GM23248 (cell line): ENCODE data around the gene SEC31A. TPM values are rescaled to one million over a fixed set of nuclear protein-coding genes. Genes with fewer than 3 reads are reported as not detected.

Source experiments
- DNase-seq: peaks from one replicate; pipeline ENCODE4 v3.0.0-alpha.2; 2015
- H2AFZ ChIP-seq: fragments of 200-600 bp; sonication (generic); 2 replicates; pipeline ENCODE4 v1.6.1; 2016; ENCODE audit warnings: antibody characterized with exemption
- H3F3A ChIP-seq: fragments of 200-600 bp; sonication (generic); 2 replicates; pipeline ENCODE4 v1.6.1; 2016; ENCODE audit warnings: mild to moderate bottlenecking, antibody characterized with exemption, mixed run types; ENCODE audit not compliant: insufficient read depth
- H3K27ac ChIP-seq: fragments of 200-600 bp; sonication (generic); 2 replicates; pipeline ENCODE4 v1.5.1; 2016; ENCODE audit warnings: mild to moderate bottlenecking
- H3K27me3 ChIP-seq: fragments of 200-600 bp; sonication (generic); replicated peaks from 2 replicates; pipeline ENCODE4 v1.6.1; 2016; ENCODE audit warnings: mild to moderate bottlenecking; ENCODE audit not compliant: insufficient read depth
- H3K36me3 ChIP-seq: fragments of 200-600 bp; sonication (generic); 2 replicates; pipeline ENCODE4 v1.6.1; 2016; ENCODE audit warnings: low read depth, mild to moderate bottlenecking
- H3K4me1 ChIP-seq: fragments of 200-600 bp; sonication (generic); 2 replicates; pipeline ENCODE4 v1.6.1; 2016; ENCODE audit warnings: mild to moderate bottlenecking; ENCODE audit not compliant: insufficient read depth
- H3K4me2 ChIP-seq: fragments of 200-600 bp; sonication (generic); one replicate; pipeline ENCODE4 v1.6.1; 2016; ENCODE audit warnings: mild to moderate bottlenecking; ENCODE audit not compliant: unreplicated experiment
- H3K4me3 ChIP-seq: fragments of 200-600 bp; sonication (generic); 2 replicates; pipeline ENCODE4 v1.5.1; 2016; ENCODE audit warnings: mild to moderate bottlenecking
- H3K79me2 ChIP-seq: fragments of 200-600 bp; sonication (generic); 2 replicates; pipeline ENCODE4 v1.6.1; 2016; ENCODE audit warnings: mild to moderate bottlenecking; ENCODE audit not compliant: insufficient read depth
- H3K9ac ChIP-seq: fragments of 200-600 bp; sonication (generic); 2 replicates; pipeline ENCODE4 v1.6.1; 2016; ENCODE audit warnings: mild to moderate bottlenecking
- H3K9me2 ChIP-seq: fragments of 200-600 bp; sonication (generic); 2 replicates; pipeline ENCODE4 v1.6.1; 2016; ENCODE audit warnings: mixed run types, mild to moderate bottlenecking, moderate library complexity; ENCODE audit not compliant: insufficient read depth
- H3K9me3 ChIP-seq: fragments of 200-600 bp; sonication (generic); one replicate; pipeline ENCODE4 v1.6.1; 2017; ENCODE audit warnings: low read depth
- H4K20me1 ChIP-seq: fragments of 200-600 bp; sonication (generic); 2 replicates; pipeline ENCODE4 v1.6.0; 2016; ENCODE audit not compliant: insufficient read depth
- EZH2 ChIP-seq: fragments of 200-600 bp; sonication (generic); IDR thresholded peaks from 2 replicates; pipeline ENCODE4 v1.6.1; 2018; ENCODE audit warnings: antibody characterized with exemption, mild to moderate bottlenecking; ENCODE audit not compliant: insufficient read depth, poor library complexity, severe bottlenecking
- EZH2phosphoT487 ChIP-seq: fragments of 200-600 bp; sonication (generic); IDR thresholded peaks from 2 replicates; pipeline ENCODE4 v1.6.1; 2018; ENCODE audit warnings: antibody characterized with exemption, moderate library complexity, mild to moderate bottlenecking, low read depth; ENCODE audit not compliant: insufficient read depth
- WGBS, 2 experiments: methylation state at CpG; one replicate each; pipeline ENCODE4 v1.1.6; 2015 to 2017; ENCODE audit warnings: low lambda C conversion rate in 2 of 2, low coverage in 1 of 2; ENCODE audit errors: missing lambda C conversion rate in 2 of 2; 5-methylcytosine and 5-hydroxymethylcytosine counted together
- in situ Hi-C: fragments of 300-500 bp; cut with MboI; formaldehyde crosslinking; loops from 2 replicates; pipeline ENCODE4 v1.15.0; 2020
- polyA plus RNA-seq: library from polyadenylated mRNA; unstranded; fragments of >200 nt; fragmentation: Nextera tagmentation; extraction: Ambion mirVana; gene quantifications from 2 replicates; pipeline ENCODE4 v1.2.1, GENCODE V29; 2016
- total RNA-seq: library from RNA; depleted of rRNA; stranded (reverse); fragments of >200 nt; shearing (Covaris generic); gene quantifications from 2 replicates; pipeline ENCODE4 v1.2.3, GENCODE V29; 2014

SEC31A gene
- total and polyA plus RNA-seq, 2 experiments from 2014 or later, result 308 to 315 TPM

- Histone ChIP-seq H3K36me3 (no peaks in the 10 kb centered on the region), H3F3A (peaks cover 18% of the 10 kb centered on the region), H3K4me3 (peak within 1 kb of the TSS; percentile 83), H3K4me1 (peaks cover 17% of the 10 kb centered on the region), H3K27me3 (no peaks in the 10 kb centered on the region), H3K27ac (no peak within 1 kb of the TSS), H3K9ac (peak within 1 kb of the TSS; percentile 73), H3K79me2 (peaks cover 40% of the 10 kb centered on the region), H3K4me2 (peak within 1 kb of the TSS; percentile 82), H4K20me1 (no peaks in the 10 kb centered on the region), H3K9me3 (no peaks in the 10 kb centered on the region), H3K9me2 (no peaks in the 10 kb centered on the region), H2AFZ (peak within 1 kb of the TSS; percentile 77)
- in situ Hi-C loops, result no loop called here
- 1 to 2% methylated on average over 63 to 94 of the region's 94 CpGs for WGBS, 2 experiments
- no peak for TF ChIP-seq EZH2
- DNase-seq, result peak; percentile 96
These were observed 92.6 kb downstream of the SEC31A start, which contains the start of gene SCD5 for GRCh38 chr4:82798168-82799005. TSS of gene SCD5 (minus strand) at chr4:82798796. CDS start at chr4:82798537, 259 bp downstream.

GRCh38 chr4:82797405-82798111, 93.4 kb downstream of the SEC31A start:
- peaks cover 43% of the 10 kb centered on the region for H3K79me2 ChIP-seq
- peak; percentile 64 for DNase-seq
- no peak overlapping the region for H3K27ac ChIP-seq
- H3K27me3 ChIP-seq, result no peaks in the 10 kb centered on the region
- TF ChIP-seq EZH2phosphoT487 (no peak), EZH2 (no peak)
- no peaks in the 10 kb centered on the region for H3K9me2 ChIP-seq
- H3F3A ChIP-seq, result peaks cover 26% of the 10 kb centered on the region
- H3K36me3 ChIP-seq, result no peaks in the 10 kb centered on the region
- H3K4me1 ChIP-seq, result peaks cover 25% of the 10 kb centered on the region
- peak overlapping the region; percentile 36; the same call in 1 of the 2 replicates for H3K9ac ChIP-seq
- H3K4me2 ChIP-seq, result peak overlapping the region; percentile 82
- peak overlapping the region; percentile 55 for H2AFZ ChIP-seq
- WGBS, 2 experiments, result 5 to 6% methylated on average over 40 to 43 of the region's 47 CpGs
- in situ Hi-C loops, result no loop called here
- peak overlapping the region; percentile 83 for H3K4me3 ChIP-seq
- no peaks in the 10 kb centered on the region for H3K9me3 ChIP-seq
- no peaks in the 10 kb centered on the region for H4K20me1 ChIP-seq

GRCh38 chr4:82797040-82797404, 93.9 kb downstream of the SEC31A start:
- Histone ChIP-seq H3K27me3 (no peaks in the 10 kb centered on the region), H3K79me2 (peaks cover 49% of the 10 kb centered on the region), H3F3A (peaks cover 31% of the 10 kb centered on the region), H3K4me2 (peak overlapping the region; percentile 82), H3K9me3 (no peaks in the 10 kb centered on the region), H3K4me1 (peaks cover 28% of the 10 kb centered on the region), H3K27ac (0 out of 2 replicates have a peak overlapping the region, but pooled peaks have one; percentile 15), H3K9me2 (no peaks in the 10 kb centered on the region), H3K36me3 (no peaks in the 10 kb centered on the region), H2AFZ (no peak overlapping the region), H3K9ac (0 out of 2 replicates have a peak overlapping the region, but pooled peaks have one; percentile 36), H4K20me1 (no peaks in the 10 kb centered on the region), H3K4me3 (peak overlapping the region; percentile 83)
- peak; percentile 30 for DNase-seq
- 60 to 69% methylated on average over 6 of the region's 6 CpGs for WGBS, 2 experiments
- in situ Hi-C loops, result no loop called here
- no peak for TF ChIP-seq EZH2phosphoT487
- TF ChIP-seq EZH2, result no peak

- peaks cover 28% of the 10 kb centered on the region for H3K4me1 ChIP-seq
- H3K79me2 ChIP-seq, result peaks cover 88% of the 10 kb centered on the region
- TF ChIP-seq EZH2phosphoT487 (no peak), EZH2 (no peak)
- no peaks in the 10 kb centered on the region for H3K27me3 ChIP-seq
- H3K36me3 ChIP-seq, result no peaks in the 10 kb centered on the region
- peaks cover 36% of the 10 kb centered on the region for H3F3A ChIP-seq
- H3K4me3 ChIP-seq, result peak overlapping the region; percentile 28
- H3K27ac ChIP-seq, result peak overlapping the region; percentile 55
- in situ Hi-C loops, result no loop called here
- H3K9me2 ChIP-seq, result no peaks in the 10 kb centered on the region
- H2AFZ ChIP-seq, result peak overlapping the region; percentile 4; the same call in 1 of the 2 replicates
- H4K20me1 ChIP-seq, result no peaks in the 10 kb centered on the region
- no peak overlapping the region; the same call in 1 of the 2 replicates for H3K9ac ChIP-seq
- H3K4me2 ChIP-seq, result peak overlapping the region; percentile 71
- no peaks in the 10 kb centered on the region for H3K9me3 ChIP-seq
- WGBS, 2 experiments, result 44 to 45% methylated on average over 6 of the region's 6 CpGs
- peak; percentile 62 for DNase-seq
These were observed 97.9 kb downstream of the SEC31A start for GRCh38 chr4:82792912-82793649.
